LNCaP clone FGC (cell line): ENCODE results near the gene HOXC4.

Experiments
- DNase-seq: peaks from one replicate; pipeline ENCODE4 v3.0.0-alpha.2; 2011; ENCODE audit warnings: low read depth
- H3K4me3 ChIP-seq: 2 replicates; pipeline ENCODE4 v1.5.1; 2011; ENCODE audit warnings: mild to moderate bottlenecking, low read depth, low read length, control low read depth
- CTCF ChIP-seq: IDR thresholded peaks from 2 replicates; pipeline ENCODE4 v1.5.1; 2012; ENCODE audit warnings: mild to moderate bottlenecking; ENCODE audit not compliant: control insufficient read depth, insufficient read depth; ENCODE audit errors: extremely low read depth

Gene HOXC4

GRCh38 chr12:54056110-54056509, 2.5 kb downstream of the HOXC4 start:
- DNase-seq = no peak
- H3K4me3 ChIP-seq = no peak overlapping the region
- TF ChIP-seq CTCF = no peak

GRCh38 chr12:54058128-54058768, 4.6 kb downstream of the HOXC4 start:
- DNase-seq = no peak
- no peak overlapping the region for H3K4me3 ChIP-seq
- no peak for TF ChIP-seq CTCF

- TF ChIP-seq CTCF = no peak
- DNase-seq = no peak
- H3K4me3 ChIP-seq = no peak overlapping the region
Observed at GRCh38 chr12:54059668-54060067, 6.0 kb downstream of the HOXC4 start.

- no peak for TF ChIP-seq CTCF
- DNase-seq = no peak
- no peak overlapping the region for H3K4me3 ChIP-seq
Observed at GRCh38 chr12:54060174-54060974, 6.7 kb downstream of the HOXC4 start.

GRCh38 chr12:54060975-54061778, 7.5 kb downstream of the HOXC4 start:
- H3K4me3 ChIP-seq = no peak overlapping the region
- no peak for DNase-seq
- no peak for TF ChIP-seq CTCF

- H3K4me3 ChIP-seq = no peak overlapping the region
- no peak for TF ChIP-seq CTCF
- no peak for DNase-seq
Observed at GRCh38 chr12:54065677-54066076, 12.0 kb downstream of the HOXC4 start.
